Hepatocyte (in vitro differentiated cells): ENCODE measurements around the gene ZDHHC9. TPM values are rescaled to one million over a fixed set of nuclear protein-coding genes. Genes with fewer than 3 reads are reported as not detected.

ENCODE experiments used
- DNase-seq: peaks from one replicate; pipeline ENCODE4 v3.0.0-alpha.2; 2016; ENCODE audit warnings: low spot score
- H2AFZ ChIP-seq: fragments of 200-600 bp; sonication (generic); 2 replicates; pipeline ENCODE4 v1.6.0; 2016; ENCODE audit warnings: antibody characterized with exemption, mild to moderate bottlenecking
- H3K27ac ChIP-seq: fragments of 200-600 bp; sonication (generic); 2 replicates; pipeline ENCODE4 v1.5.1; 2016; ENCODE audit warnings: mild to moderate bottlenecking
- H3K27me3 ChIP-seq: fragments of 200-600 bp; sonication (generic); 2 replicates; pipeline ENCODE4 v1.6.1; 2016
- H3K36me3 ChIP-seq: fragments of 200-600 bp; sonication (generic); replicated peaks from 2 replicates; pipeline ENCODE4 v1.5.1; 2016; ENCODE audit warnings: low read depth; ENCODE audit not compliant: insufficient read depth
- H3K4me1 ChIP-seq: fragments of 200-600 bp; sonication (generic); 2 replicates; pipeline ENCODE4 v1.5.1; 2016; ENCODE audit warnings: mild to moderate bottlenecking, moderate library complexity; ENCODE audit not compliant: insufficient read depth
- H3K4me2 ChIP-seq: fragments of 200-600 bp; sonication (generic); 2 replicates; pipeline ENCODE4 v1.6.0; 2016
- H3K4me3 ChIP-seq: fragments of 200-600 bp; sonication (generic); 2 replicates; pipeline ENCODE4 v1.5.1; 2016; ENCODE audit warnings: mild to moderate bottlenecking
- H3K79me2 ChIP-seq: fragments of 200-600 bp; sonication (generic); 2 replicates; pipeline ENCODE4 v1.6.0; 2017; ENCODE audit warnings: mild to moderate bottlenecking
- H3K9me2 ChIP-seq: fragments of 200-600 bp; sonication (generic); replicated peaks from 2 replicates; pipeline ENCODE4 v1.6.0; 2017; ENCODE audit warnings: mild to moderate bottlenecking; ENCODE audit not compliant: insufficient read depth
- H3K9me3 ChIP-seq: fragments of 200-600 bp; sonication (generic); 2 replicates; pipeline ENCODE4 v1.5.1; 2016; ENCODE audit warnings: low read depth, mild to moderate bottlenecking
- H4K20me1 ChIP-seq: fragments of 200-600 bp; sonication (generic); 2 replicates; pipeline ENCODE4 v1.6.0; 2016; ENCODE audit warnings: mild to moderate bottlenecking; ENCODE audit not compliant: insufficient read depth, poor library complexity, severe bottlenecking
- CTCF ChIP-seq: fragments of 200-600 bp; sonication (generic); IDR thresholded peaks from 2 replicates; pipeline ENCODE4 v1.5.1; 2016; ENCODE audit warnings: antibody characterized with exemption, mild to moderate bottlenecking; ENCODE audit not compliant: poor library complexity
- EZH2 ChIP-seq: fragments of 200-600 bp; sonication (generic); IDR thresholded peaks from 2 replicates; pipeline ENCODE4 v1.6.1; 2016; ENCODE audit warnings: antibody characterized with exemption, mild to moderate bottlenecking, borderline replicate concordance
- EZH2phosphoT487 ChIP-seq: fragments of 200-600 bp; sonication (generic); IDR thresholded peaks from one replicate; pipeline ENCODE4 v1.6.1; 2018; ENCODE audit warnings: antibody characterized with exemption, mild to moderate bottlenecking, low read depth, moderate library complexity; ENCODE audit not compliant: unreplicated experiment, severe bottlenecking
- WGBS: methylation state at CpG from one replicate; pipeline ENCODE4 v1.1.6; 2016; ENCODE audit warnings: low lambda C conversion rate; ENCODE audit errors: missing lambda C conversion rate; 5-methylcytosine and 5-hydroxymethylcytosine counted together
- polyA plus RNA-seq: library from polyadenylated mRNA; unstranded; fragments of >200 nt; fragmentation: Nextera tagmentation; extraction: Ambion mirVana; gene quantifications from 2 replicates; pipeline ENCODE4 v1.2.1, GENCODE V29; 2016
- total RNA-seq: library from RNA; depleted of rRNA; stranded (reverse); fragments of >200 nt; gene quantifications from 2 replicates; pipeline ENCODE4 v1.2.3, GENCODE V29; 2014

ZDHHC9 gene
- total and polyA plus RNA-seq, 2 experiments from 2014 or later = 48.6 TPM

DNA sequence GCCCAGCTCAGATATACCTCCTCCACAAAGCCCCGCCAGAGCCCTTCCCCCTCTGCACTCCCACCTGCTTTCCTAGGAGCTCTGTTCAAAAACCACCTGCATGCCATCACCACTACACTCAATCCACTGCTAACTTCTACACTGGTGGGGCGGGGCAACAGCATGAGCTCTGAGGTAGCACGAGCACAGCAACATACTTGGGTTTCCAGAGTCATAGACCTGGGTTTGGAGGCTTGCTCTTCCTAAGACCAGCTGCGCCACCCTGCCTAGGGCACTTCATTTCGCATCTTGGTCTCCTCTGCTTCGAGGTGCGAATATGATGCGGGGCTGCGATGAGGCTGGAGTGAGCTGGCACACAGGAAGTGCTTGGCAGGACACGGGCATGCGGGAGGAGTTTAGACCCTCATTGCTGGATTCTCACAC lies 60.4 kb downstream of the ZDHHC9 start:
- H3K79me2 ChIP-seq = no peaks in the 10 kb centered on the region
- H3K4me2 ChIP-seq = no peak overlapping the region
- H3K27me3 ChIP-seq = no peaks in the 10 kb centered on the region
- no peaks in the 10 kb centered on the region for H3K36me3 ChIP-seq
- H2AFZ ChIP-seq = no peak overlapping the region
- WGBS = 81% methylated on average over 11 of the region's 11 CpGs
- H3K9me3 ChIP-seq = no peaks in the 10 kb centered on the region
- no peaks in the 10 kb centered on the region for H3K9me2 ChIP-seq
- TF ChIP-seq EZH2phosphoT487 = no peak
- no peak for DNase-seq
- H4K20me1 ChIP-seq = no peaks in the 10 kb centered on the region
- no peaks in the 10 kb centered on the region for H3K4me1 ChIP-seq
- no peak overlapping the region for H3K27ac ChIP-seq
- no peak overlapping the region for H3K4me3 ChIP-seq

GRCh38 chrX:129782706-129783105 lies 61.0 kb downstream of the ZDHHC9 start:
- WGBS = 80% methylated on average over 4 of the region's 4 CpGs

GRCh38 chrX:129781680-129782495 lies 61.8 kb downstream of the ZDHHC9 start:
- Histone ChIP-seq H3K79me2 (no peaks in the 10 kb centered on the region), H3K4me1 (no peaks in the 10 kb centered on the region), H3K27me3 (no peaks in the 10 kb centered on the region), H4K20me1 (no peaks in the 10 kb centered on the region), H3K4me2 (no peak overlapping the region), H3K9me2 (no peaks in the 10 kb centered on the region), H3K9me3 (no peaks in the 10 kb centered on the region), H3K36me3 (no peaks in the 10 kb centered on the region), H3K27ac (no peak overlapping the region), H3K4me3 (no peak overlapping the region), H2AFZ (no peak overlapping the region)
- no peak for DNase-seq
- TF ChIP-seq EZH2 (no peak), EZH2phosphoT487 (no peak), CTCF (no peak)
- 77% methylated on average over 10 of the region's 10 CpGs for WGBS

More at GRCh38 chrX:129782706-129783105, 61.0 kb downstream of the ZDHHC9 start:
- TF ChIP-seq CTCF (no peak), EZH2 (no peak), EZH2phosphoT487 (no peak)
- H3K4me2 ChIP-seq = no peak overlapping the region
- no peaks in the 10 kb centered on the region for H3K9me2 ChIP-seq
- no peaks in the 10 kb centered on the region for H3K9me3 ChIP-seq
- no peaks in the 10 kb centered on the region for H3K4me1 ChIP-seq
- no peaks in the 10 kb centered on the region for H4K20me1 ChIP-seq
- H3K4me3 ChIP-seq = no peak overlapping the region
- no peaks in the 10 kb centered on the region for H3K36me3 ChIP-seq
- H3K27ac ChIP-seq = no peak overlapping the region
- DNase-seq = no peak
- H2AFZ ChIP-seq = no peak overlapping the region
- H3K27me3 ChIP-seq = no peaks in the 10 kb centered on the region
- H3K79me2 ChIP-seq = no peaks in the 10 kb centered on the region

DNA sequence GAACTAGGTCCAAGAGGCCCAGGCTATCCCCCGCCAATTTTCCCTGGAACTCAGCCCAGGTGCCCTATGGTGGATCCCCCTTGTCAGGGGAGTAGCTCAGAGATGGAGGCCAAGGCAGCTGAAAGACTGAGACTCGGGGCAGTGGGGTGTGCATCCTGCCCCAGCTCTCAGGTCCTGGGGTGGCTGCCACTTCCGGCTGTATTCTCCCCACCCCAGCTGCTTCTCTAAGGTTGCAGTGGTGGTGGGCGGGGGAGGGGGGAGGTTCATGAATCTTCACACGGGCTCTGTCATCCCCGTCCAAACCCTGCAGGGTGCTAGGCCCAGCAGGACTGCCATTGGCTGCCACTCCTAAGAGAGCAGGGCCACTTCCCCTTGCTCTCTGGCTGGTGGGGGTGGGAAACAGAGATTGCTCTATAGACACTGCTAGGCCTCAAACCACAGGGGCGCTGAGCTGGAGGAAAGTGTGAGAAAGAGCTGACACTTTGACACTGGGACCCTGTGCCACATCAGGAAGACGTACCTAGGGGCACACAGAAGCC lies 62.5 kb downstream of the ZDHHC9 start:
- no peak overlapping the region for H2AFZ ChIP-seq
- no peaks in the 10 kb centered on the region for H3K79me2 ChIP-seq
- H3K9me3 ChIP-seq = no peaks in the 10 kb centered on the region
- TF ChIP-seq EZH2 (no peak), EZH2phosphoT487 (no peak), CTCF (no peak)
- DNase-seq = no peak
- WGBS = 70% methylated on average over 5 of the region's 8 CpGs
- no peaks in the 10 kb centered on the region for H3K4me1 ChIP-seq
- H3K4me3 ChIP-seq = no peak overlapping the region
- H3K36me3 ChIP-seq = no peaks in the 10 kb centered on the region
- H3K27ac ChIP-seq = no peak overlapping the region
- H4K20me1 ChIP-seq = no peaks in the 10 kb centered on the region
- no peaks in the 10 kb centered on the region for H3K9me2 ChIP-seq
- H3K4me2 ChIP-seq = no peak overlapping the region
- no peaks in the 10 kb centered on the region for H3K27me3 ChIP-seq
